Ectodermal cell (in vitro differentiated cells): Measurements from ENCODE around the gene DEFB131A.
A peak's percentile ranks its signal among the peaks of the same experiment; 100 is the strongest.
"Not testable (repeated sequence)": the region's sequence is repeated elsewhere in the genome, so short reads cannot be mapped to it uniquely, and the experiment has no call there.

Source experiments
- H3K27ac ChIP-seq: 2 replicates; pipeline ENCODE4 v1.7.0; 2013; ENCODE audit warnings: mild to moderate bottlenecking, low read depth, low read length; ENCODE audit not compliant: insufficient read depth, poor library complexity, severe bottlenecking
- H3K27me3 ChIP-seq: 2 replicates; pipeline ENCODE4 v1.7.0; 2013; ENCODE audit warnings: mild to moderate bottlenecking, low read length; ENCODE audit not compliant: insufficient read depth, control insufficient read depth, poor library complexity, severe bottlenecking
- H3K36me3 ChIP-seq: one replicate; pipeline ENCODE4 v1.7.0; 2013; ENCODE audit warnings: low read length; ENCODE audit not compliant: control insufficient read depth, insufficient read depth
- H3K4me1 ChIP-seq: one replicate; pipeline ENCODE4 v1.7.0; 2013; ENCODE audit warnings: low read length; ENCODE audit not compliant: control insufficient read depth, insufficient read depth
- H3K4me3 ChIP-seq: 2 replicates; pipeline ENCODE4 v1.7.0; 2013; ENCODE audit warnings: low read depth, low read length, control low read depth; ENCODE audit not compliant: insufficient read depth
- H3K9me3 ChIP-seq: 2 replicates; pipeline ENCODE4 v1.7.0; 2013; ENCODE audit warnings: mild to moderate bottlenecking, low read length, moderate library complexity; ENCODE audit not compliant: control insufficient read depth
- WGBS, 2 experiments: methylation state at CpG; one replicate each; pipeline ENCODE4 v1.1.7; 2013; ENCODE audit warnings: missing lambda C conversion rate in 2 of 2; 5-methylcytosine and 5-hydroxymethylcytosine counted together

DEFB131A gene

GRCh38 chr4:9493589-9493988 lies 49.4 kb downstream of the DEFB131A start:
- WGBS, 2 experiments = 85 to 86% methylated on average over 18 to 19 of the region's 19 CpGs
- H3K27ac ChIP-seq, H3K4me1 ChIP-seq, H3K36me3 ChIP-seq, H3K4me3 ChIP-seq, H3K9me3 ChIP-seq: not testable (repeated sequence)
- peaks cover 25% of the 10 kb centered on the region for H3K27me3 ChIP-seq

- H3K4me1 ChIP-seq = not testable (repeated sequence)
Measured at GRCh38 chr4:9494256-9495035, 50.2 kb downstream of the DEFB131A start.

GRCh38 chr4:9495443-9495842 lies 51.2 kb downstream of the DEFB131A start:
- not testable (repeated sequence) for H3K4me1 ChIP-seq, H3K27ac ChIP-seq, H3K4me3 ChIP-seq, H3K36me3 ChIP-seq, H3K9me3 ChIP-seq
- WGBS, 2 experiments = 17 to 18% methylated on average over 11 of the region's 12 CpGs
- H3K27me3 ChIP-seq = peaks cover 36% of the 10 kb centered on the region

More at GRCh38 chr4:9494256-9495035, 50.2 kb downstream of the DEFB131A start:
- H3K27me3 ChIP-seq = peaks cover 32% of the 10 kb centered on the region
- H3K9me3 ChIP-seq, H3K4me3 ChIP-seq, H3K36me3 ChIP-seq, H3K27ac ChIP-seq: not testable (repeated sequence)
- WGBS, 2 experiments = 80% methylated on average over 11 of the region's 11 CpGs

- WGBS, 2 experiments = 2 to 3% methylated on average over 78 to 84 of the region's 86 CpGs
- Histone ChIP-seq H3K4me3 (peak overlapping the region; percentile 21), H3K27me3 (peaks cover 36% of the 10 kb centered on the region)
- H3K4me1 ChIP-seq, H3K27ac ChIP-seq, H3K36me3 ChIP-seq, H3K9me3 ChIP-seq: not testable (repeated sequence)
Measured at GRCh38 chr4:9497575-9498467, 53.6 kb downstream of the DEFB131A start.

- not testable (repeated sequence) for H3K36me3 ChIP-seq, H3K27ac ChIP-seq, H3K9me3 ChIP-seq, H3K4me1 ChIP-seq
- Histone ChIP-seq H3K4me3 (peak overlapping the region; percentile 21), H3K27me3 (peaks cover 36% of the 10 kb centered on the region)
- 30 to 35% methylated on average over 30 to 33 of the region's 33 CpGs for WGBS, 2 experiments
Measured at GRCh38 chr4:9498468-9499040, 54.3 kb downstream of the DEFB131A start.

GRCh38 chr4:9499974-9500487 lies 55.8 kb downstream of the DEFB131A start:
- H3K4me1 ChIP-seq, H3K36me3 ChIP-seq, H3K4me3 ChIP-seq, H3K27ac ChIP-seq, H3K9me3 ChIP-seq: not testable (repeated sequence)
- peaks cover 31% of the 10 kb centered on the region for H3K27me3 ChIP-seq
- 91 to 94% methylated on average over 16 of the region's 16 CpGs for WGBS, 2 experiments
